Fibroblast of lung (primary cell): ENCODE measurements around the gene MORC4. TPM values are rescaled to one million over a fixed set of nuclear protein-coding genes. Genes with fewer than 3 reads are reported as not detected.

ENCODE experiments used
- DNase-seq, 2 donors: peaks; one replicate each; pipeline versions ENCODE4 v3.0.0 to v3.0.0-alpha.2; 2010; ENCODE audit warnings: low read depth in 2 of 2
- H2AFZ ChIP-seq: 2 replicates; pipeline ENCODE4 v1.5.1; 2012; ENCODE audit warnings: low read length, control low read depth, inconsistent platforms
- H3K27ac ChIP-seq: 2 replicates; pipeline ENCODE4 v1.5.1; 2011; ENCODE audit warnings: low read length, control low read depth; ENCODE audit not compliant: insufficient read depth
- H3K27me3 ChIP-seq: 2 replicates; pipeline ENCODE4 v1.5.1; 2011; ENCODE audit warnings: mild to moderate bottlenecking, low read length; ENCODE audit not compliant: control insufficient read depth, insufficient read depth
- H3K36me3 ChIP-seq: 2 replicates; pipeline ENCODE4 v1.5.1; 2011; ENCODE audit warnings: low read length; ENCODE audit not compliant: control insufficient read depth, insufficient read depth
- H3K4me1 ChIP-seq: 2 replicates; pipeline ENCODE4 v1.5.1; 2011; ENCODE audit warnings: low read length; ENCODE audit not compliant: control insufficient read depth, insufficient read depth; ENCODE audit errors: extremely low read depth
- H3K4me2 ChIP-seq: 2 replicates; pipeline ENCODE4 v1.5.1; 2011; ENCODE audit warnings: low read length, control low read depth; ENCODE audit not compliant: insufficient read depth; ENCODE audit errors: extremely low read depth
- H3K4me3 ChIP-seq, 4 experiments: fragments of 200-600 bp in 1 of 4; sonication (generic) in 1 of 4; replicated peaks in 1 of 4; 2 replicates each; pipeline ENCODE4 v1.5.1; 2011 to 2016; ENCODE audit warnings: low read length in 4 of 4, low read depth in 3 of 4, mild to moderate bottlenecking in 3 of 4, control low read depth in 2 of 4, inconsistent platforms in 1 of 4, mixed read lengths in 1 of 4; ENCODE audit not compliant: insufficient read depth in 1 of 4; ENCODE audit errors: control extremely low read depth in 1 of 4
- H3K79me2 ChIP-seq: 2 replicates; pipeline ENCODE4 v1.5.1; 2012; ENCODE audit warnings: mild to moderate bottlenecking, low read length, inconsistent platforms; ENCODE audit not compliant: control insufficient read depth, insufficient read depth
- H3K9ac ChIP-seq: 2 replicates; pipeline ENCODE4 v1.5.1; 2011; ENCODE audit warnings: mild to moderate bottlenecking, low read length, control low read depth; ENCODE audit not compliant: insufficient read depth
- H3K9me3 ChIP-seq: 2 replicates; pipeline ENCODE4 v1.5.1; 2012; ENCODE audit warnings: low read depth, low read length; ENCODE audit not compliant: control insufficient read depth, insufficient read depth
- H4K20me1 ChIP-seq: 2 replicates; pipeline ENCODE4 v1.5.1; 2011; ENCODE audit warnings: low read length; ENCODE audit not compliant: control insufficient read depth, insufficient read depth; ENCODE audit errors: extremely low read depth
- EZH2 ChIP-seq: IDR thresholded peaks from 2 replicates; pipeline ENCODE4 v1.5.1; 2012; ENCODE audit warnings: low read length, control low read depth, mild to moderate bottlenecking; ENCODE audit errors: missing control alignments
- polyA plus RNA-seq, 2 donors: library from polyadenylated mRNA; depleted of rRNA in 1 of 2; stranded (reverse) in 1 of 2; unstranded in 1 of 2; fragments of >200 nt; gene quantifications; 2 replicates each; pipeline ENCODE4 v1.2.1, GENCODE V29; 2011 to 2012; ENCODE audit warnings: missing spikeins in 1 of 2
- total RNA-seq: library from RNA; depleted of rRNA; stranded (reverse); fragments of >200 nt; gene quantifications from 2 replicates; pipeline ENCODE4 v1.2.1, GENCODE V29; 2014
- TF ChIP-seq, protein P1 (sequence below), 2 donors: IDR thresholded peaks in 1 of 2; conservative IDR thresholded peaks in 1 of 2; 1 replicate in 1 of 2; 2 replicates in 1 of 2; pipeline ENCODE4 v1.5.1; 2011 to 2012; ENCODE audit warnings: low read length in 2 of 2, control low read depth in 1 of 2, inconsistent platforms in 1 of 2, low read depth in 1 of 2, mild to moderate bottlenecking in 1 of 2

MORC4 gene
- total and polyA plus RNA-seq, 2 donors (not counting 1 experiment from before 2014, with no cell fraction given), result 27.5 to 44.8 TPM

DNA sequence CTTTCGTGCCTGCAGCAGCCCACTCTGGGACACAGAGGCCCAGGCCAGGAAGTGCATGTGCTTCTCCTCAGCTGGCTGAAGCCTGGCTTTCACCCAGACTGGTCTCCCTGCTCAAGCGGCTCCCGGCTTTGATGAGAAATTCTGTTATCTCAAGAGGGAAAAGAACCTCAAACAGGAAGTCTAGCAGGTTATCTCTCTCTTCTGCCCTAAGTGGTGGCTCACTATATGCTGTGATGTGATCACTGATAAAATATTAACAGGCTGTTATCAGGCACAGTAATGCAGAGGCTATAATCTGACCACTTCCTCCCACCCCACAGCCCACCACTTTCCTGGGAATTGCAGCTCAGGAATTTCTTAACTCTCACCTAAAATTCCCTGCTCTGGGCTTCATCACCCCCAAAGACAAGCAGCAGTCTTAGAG lies 66.5 kb downstream of the MORC4 start:
- peaks cover 5% of the 10 kb centered on the region for H3K4me1 ChIP-seq
- H2AFZ ChIP-seq, result no peak overlapping the region
- no peaks in the 10 kb centered on the region for H4K20me1 ChIP-seq
- no peak overlapping the region for H3K9ac ChIP-seq
- no peaks in the 10 kb centered on the region for H3K9me3 ChIP-seq
- no peak overlapping the region for H3K4me2 ChIP-seq
- TF ChIP-seq, protein P1, sequence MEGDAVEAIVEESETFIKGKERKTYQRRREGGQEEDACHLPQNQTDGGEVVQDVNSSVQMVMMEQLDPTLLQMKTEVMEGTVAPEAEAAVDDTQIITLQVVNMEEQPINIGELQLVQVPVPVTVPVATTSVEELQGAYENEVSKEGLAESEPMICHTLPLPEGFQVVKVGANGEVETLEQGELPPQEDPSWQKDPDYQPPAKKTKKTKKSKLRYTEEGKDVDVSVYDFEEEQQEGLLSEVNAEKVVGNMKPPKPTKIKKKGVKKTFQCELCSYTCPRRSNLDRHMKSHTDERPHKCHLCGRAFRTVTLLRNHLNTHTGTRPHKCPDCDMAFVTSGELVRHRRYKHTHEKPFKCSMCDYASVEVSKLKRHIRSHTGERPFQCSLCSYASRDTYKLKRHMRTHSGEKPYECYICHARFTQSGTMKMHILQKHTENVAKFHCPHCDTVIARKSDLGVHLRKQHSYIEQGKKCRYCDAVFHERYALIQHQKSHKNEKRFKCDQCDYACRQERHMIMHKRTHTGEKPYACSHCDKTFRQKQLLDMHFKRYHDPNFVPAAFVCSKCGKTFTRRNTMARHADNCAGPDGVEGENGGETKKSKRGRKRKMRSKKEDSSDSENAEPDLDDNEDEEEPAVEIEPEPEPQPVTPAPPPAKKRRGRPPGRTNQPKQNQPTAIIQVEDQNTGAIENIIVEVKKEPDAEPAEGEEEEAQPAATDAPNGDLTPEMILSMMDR (conservative IDR thresholded peaks at IDR 0.05 in 1 of 2, IDR thresholded peaks at IDR 0.05 in 1 of 2; ENCODE audit: low read depth in 1 of 2, low read length in 2 of 2), result no peak
- TF ChIP-seq EZH2, result no peak
- DNase-seq, result peak in 1 of 2 donors; percentile 57
- H3K79me2 ChIP-seq, result no peaks in the 10 kb centered on the region
- no peaks in the 10 kb centered on the region for H3K27me3 ChIP-seq
- no peak overlapping the region for H3K27ac ChIP-seq
- H3K4me3 ChIP-seq, result no peak overlapping the region
- H3K36me3 ChIP-seq, result no peaks in the 10 kb centered on the region

DNA sequence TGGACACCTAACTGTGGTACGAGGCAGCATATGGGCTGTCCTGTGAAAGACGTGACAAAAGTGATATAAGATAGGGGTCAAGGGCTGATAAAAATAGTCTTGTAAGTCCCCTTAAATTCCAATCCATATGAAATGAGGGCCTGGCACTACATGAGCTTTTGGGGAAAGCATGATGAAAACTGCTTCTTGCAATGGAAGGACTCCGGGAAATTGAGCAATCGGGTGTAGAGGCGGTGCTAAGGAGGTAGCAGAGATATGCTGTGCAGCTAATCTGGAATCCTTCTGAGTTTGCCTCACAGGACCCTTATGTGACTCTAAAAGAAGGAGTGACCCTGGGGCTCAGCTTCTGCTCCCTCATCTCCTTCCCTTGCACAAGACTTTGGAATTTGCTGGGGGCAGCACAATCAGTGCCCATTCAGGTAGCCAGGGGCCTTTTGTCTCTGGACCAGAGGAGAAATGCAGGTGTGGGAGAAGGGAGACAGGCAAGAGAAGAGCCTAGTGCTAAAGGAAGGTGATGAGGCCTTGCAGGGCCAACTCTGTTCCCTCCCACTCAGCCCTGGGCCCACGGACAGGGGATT lies 67.0 kb downstream of the MORC4 start:
- H3K4me1 ChIP-seq, result peaks cover 5% of the 10 kb centered on the region
- no peak overlapping the region for H3K4me3 ChIP-seq
- no peak overlapping the region for H2AFZ ChIP-seq
- H4K20me1 ChIP-seq, result no peaks in the 10 kb centered on the region
- TF ChIP-seq EZH2, result no peak
- TF ChIP-seq, protein P1 (conservative IDR thresholded peaks at IDR 0.05 in 1 of 2, IDR thresholded peaks at IDR 0.05 in 1 of 2; ENCODE audit: low read depth in 1 of 2, low read length in 2 of 2), result no peak
- H3K27me3 ChIP-seq, result no peaks in the 10 kb centered on the region
- peak in 1 of 2 donors; percentile 45 for DNase-seq
- H3K9ac ChIP-seq, result no peak overlapping the region
- H3K79me2 ChIP-seq, result no peaks in the 10 kb centered on the region
- no peaks in the 10 kb centered on the region for H3K9me3 ChIP-seq
- H3K4me2 ChIP-seq, result no peak overlapping the region
- peak overlapping the region; percentile 47 for H3K27ac ChIP-seq
- H3K36me3 ChIP-seq, result no peaks in the 10 kb centered on the region

- H2AFZ ChIP-seq, result no peak overlapping the region
- DNase-seq, result peak; percentile 39 to 47
- no peaks in the 10 kb centered on the region for H4K20me1 ChIP-seq
- no peaks in the 10 kb centered on the region for H3K27me3 ChIP-seq
- no peaks in the 10 kb centered on the region for H3K9me3 ChIP-seq
- H3K36me3 ChIP-seq, result no peaks in the 10 kb centered on the region
- no peak overlapping the region for H3K4me2 ChIP-seq
- TF ChIP-seq, protein P1 (conservative IDR thresholded peaks at IDR 0.05 in 1 of 2, IDR thresholded peaks at IDR 0.05 in 1 of 2; ENCODE audit: low read depth in 1 of 2, low read length in 2 of 2), result no peak
- no peak for TF ChIP-seq EZH2
- H3K4me1 ChIP-seq, result peaks cover 5% of the 10 kb centered on the region
- H3K4me3 ChIP-seq, result no peak overlapping the region
- peak overlapping the region; percentile 47 for H3K27ac ChIP-seq
- H3K9ac ChIP-seq, result no peak overlapping the region
- no peaks in the 10 kb centered on the region for H3K79me2 ChIP-seq
Observed at GRCh38 chrX:106932492-106932923, 67.5 kb downstream of the MORC4 start.
